Smooth muscle cell (in vitro differentiated cells): ENCODE data around the gene KLHL36. TPM values are rescaled to one million over a fixed set of nuclear protein-coding genes. Genes with fewer than 3 reads are reported as not detected.
"Not testable (repeated sequence)": the region's sequence is repeated elsewhere in the genome, so short reads cannot be mapped to it uniquely, and the experiment has no call there.

Source experiments
- DNase-seq: peaks from one replicate; lab custom pipeline; 2025; ENCODE audit not compliant: unreplicated experiment; lab: John Stamatoyannopoulos, UW
- H2AFZ ChIP-seq: fragments of 200-600 bp; sonication (generic); 2 replicates; pipeline ENCODE4 v1.6.0; 2016; ENCODE audit warnings: antibody characterized with exemption, low read depth, mild to moderate bottlenecking
- H3F3A ChIP-seq: fragments of 200-600 bp; sonication (generic); 2 replicates; pipeline ENCODE4 v1.6.0; 2017; ENCODE audit warnings: antibody characterized with exemption, low read depth
- H3K27ac ChIP-seq: fragments of 200-600 bp; sonication (generic); 2 replicates; pipeline ENCODE4 v1.5.1; 2016; ENCODE audit warnings: low read depth, mild to moderate bottlenecking
- H3K27me3 ChIP-seq: fragments of 200-600 bp; sonication (generic); 2 replicates; pipeline ENCODE4 v1.6.1; 2016; ENCODE audit warnings: low read depth, mild to moderate bottlenecking
- H3K36me3 ChIP-seq: fragments of 200-600 bp; sonication (generic); 2 replicates; pipeline ENCODE4 v1.5.1; 2016; ENCODE audit warnings: low read depth
- H3K4me1 ChIP-seq: fragments of 200-600 bp; sonication (generic); 2 replicates; pipeline ENCODE4 v1.5.1; 2016; ENCODE audit warnings: low read depth
- H3K4me2 ChIP-seq: fragments of 200-600 bp; sonication (generic); 2 replicates; pipeline ENCODE4 v1.6.0; 2016; ENCODE audit warnings: mild to moderate bottlenecking
- H3K4me3 ChIP-seq: fragments of 200-600 bp; sonication (generic); 2 replicates; pipeline ENCODE4 v1.5.1; 2016; ENCODE audit warnings: mild to moderate bottlenecking
- H3K79me2 ChIP-seq: fragments of 200-600 bp; sonication (generic); 2 replicates; pipeline ENCODE4 v1.6.0; 2016; ENCODE audit warnings: low read depth, mild to moderate bottlenecking
- H3K9ac ChIP-seq: fragments of 200-600 bp; sonication (generic); 2 replicates; pipeline ENCODE4 v1.6.0; 2016; ENCODE audit warnings: low read depth
- H3K9me3 ChIP-seq: fragments of 200-600 bp; sonication (generic); replicated peaks from 2 replicates; pipeline ENCODE4 v1.5.1; 2016; ENCODE audit warnings: low read depth
- H4K20me1 ChIP-seq: fragments of 200-600 bp; sonication (generic); 2 replicates; pipeline ENCODE4 v1.6.0; 2016; ENCODE audit warnings: low read depth
- CTCF ChIP-seq: fragments of 200-600 bp; sonication (generic); IDR thresholded peaks from 2 replicates; pipeline ENCODE4 v1.5.1; 2017; ENCODE audit warnings: borderline replicate concordance, mild to moderate bottlenecking, antibody characterized with exemption; ENCODE audit not compliant: insufficient read depth, poor library complexity, severe bottlenecking
- WGBS: methylation state at CpG from one replicate; pipeline ENCODE4 v1.1.7; 2016; ENCODE audit warnings: low lambda C conversion rate; 5-methylcytosine and 5-hydroxymethylcytosine counted together
- polyA plus RNA-seq: library from polyadenylated mRNA; unstranded; fragments of >200 nt; fragmentation: Nextera tagmentation; extraction: Ambion mirVana; gene quantifications from 2 replicates; pipeline ENCODE4 v1.2.1, GENCODE V29; 2016
- total RNA-seq: library from RNA; depleted of rRNA; stranded (reverse); fragments of >200 nt; gene quantifications from 2 replicates; pipeline ENCODE4 v1.2.3, GENCODE V29; 2014

Gene KLHL36
- total and polyA plus RNA-seq, 2 experiments from 2014 or later = 18.0 to 35.4 TPM

- H3K9ac ChIP-seq = peak overlapping the region; percentile 80
- H3K4me2 ChIP-seq = peak overlapping the region; percentile 100
- H3K4me1 ChIP-seq = peaks cover 36% of the 10 kb centered on the region
- H3K9me3 ChIP-seq = no peaks in the 10 kb centered on the region
- no peak for DNase-seq
- H3K79me2 ChIP-seq = peaks cover 44% of the 10 kb centered on the region
- peaks cover 14% of the 10 kb centered on the region for H3F3A ChIP-seq
- no peaks in the 10 kb centered on the region for H3K27me3 ChIP-seq
- no peak overlapping the region for H2AFZ ChIP-seq
- H3K27ac ChIP-seq = no peak overlapping the region
- no peak for TF ChIP-seq CTCF
- H3K36me3 ChIP-seq = no peaks in the 10 kb centered on the region
- peaks cover 53% of the 10 kb centered on the region for H4K20me1 ChIP-seq
- WGBS = 2% methylated on average over 54 of the region's 54 CpGs
- H3K4me3 ChIP-seq = peak overlapping the region; percentile 88
Measured at GRCh38 chr16:84617041-84617790, 31.1 kb upstream of the KLHL36 start.

GRCh38 chr16:84617791-84618580 is 30.3 kb upstream of the KLHL36 start, which contains the start of gene COTL1:
Gene COTL1, minus strand, starts transcription at chr16:84618078. Its CDS starts 164 bp downstream, at chr16:84617914.
- Histone ChIP-seq H2AFZ (no peak within 1 kb of the TSS), H3K9ac (peak within 1 kb of the TSS; percentile 80), H3K4me3 (peak within 1 kb of the TSS; percentile 88), H3K27me3 (no peaks in the 10 kb centered on the region), H3K4me2 (peak within 1 kb of the TSS; percentile 100), H4K20me1 (peaks cover 46% of the 10 kb centered on the region), H3K79me2 (peaks cover 36% of the 10 kb centered on the region), H3K27ac (peak within 1 kb of the TSS; percentile 73), H3K36me3 (no peaks in the 10 kb centered on the region), H3F3A (peaks cover 14% of the 10 kb centered on the region), H3K9me3 (no peaks in the 10 kb centered on the region), H3K4me1 (peaks cover 36% of the 10 kb centered on the region)
- WGBS = 0% methylated on average over 46 of the region's 76 CpGs
- TF ChIP-seq CTCF = no peak
- peak; percentile 87 for DNase-seq

GRCh38 chr16:84618581-84619460 is 29.5 kb upstream of the KLHL36 start:
- Histone ChIP-seq H3F3A (peaks cover 12% of the 10 kb centered on the region), H3K4me3 (peak overlapping the region; percentile 28), H3K27me3 (no peaks in the 10 kb centered on the region), H4K20me1 (peaks cover 38% of the 10 kb centered on the region), H3K9ac (peak overlapping the region; percentile 3), H3K36me3 (no peaks in the 10 kb centered on the region), H3K4me1 (peaks cover 36% of the 10 kb centered on the region), H3K9me3 (no peaks in the 10 kb centered on the region), H3K27ac (peak overlapping the region; percentile 73), H3K79me2 (peaks cover 29% of the 10 kb centered on the region), H3K4me2 (peak overlapping the region; percentile 63), H2AFZ (no peak overlapping the region)
- WGBS = 18% methylated on average over 10 of the region's 12 CpGs
- TF ChIP-seq CTCF = no peak
- peak; percentile 19 for DNase-seq

- WGBS = 92% methylated on average over 10 of the region's 10 CpGs
Measured at GRCh38 chr16:84620913-84621312, 27.4 kb upstream of the KLHL36 start.

More at GRCh38 chr16:84620913-84621312, 27.4 kb upstream of the KLHL36 start:
- not testable (repeated sequence) for H3K27ac ChIP-seq, H2AFZ ChIP-seq, H3K4me2 ChIP-seq, H3K4me3 ChIP-seq, H3F3A ChIP-seq, H3K27me3 ChIP-seq, H3K9ac ChIP-seq, H3K36me3 ChIP-seq, H3K9me3 ChIP-seq, DNase-seq
- H4K20me1 ChIP-seq = peaks cover 18% of the 10 kb centered on the region
- H3K4me1 ChIP-seq = peaks cover 20% of the 10 kb centered on the region
- H3K79me2 ChIP-seq = peaks cover 18% of the 10 kb centered on the region
